ENCODE measurements around the gene PRPH. TPM values are rescaled to one million over a fixed set of nuclear protein-coding genes. Genes with fewer than 3 reads are reported as not detected.

PRPH gene
- polyA plus RNA-seq, 1 donor (not counting 4 experiments of a cell fraction or from before 2014, with no cell fraction given), result 0.05 TPM

DNA sequence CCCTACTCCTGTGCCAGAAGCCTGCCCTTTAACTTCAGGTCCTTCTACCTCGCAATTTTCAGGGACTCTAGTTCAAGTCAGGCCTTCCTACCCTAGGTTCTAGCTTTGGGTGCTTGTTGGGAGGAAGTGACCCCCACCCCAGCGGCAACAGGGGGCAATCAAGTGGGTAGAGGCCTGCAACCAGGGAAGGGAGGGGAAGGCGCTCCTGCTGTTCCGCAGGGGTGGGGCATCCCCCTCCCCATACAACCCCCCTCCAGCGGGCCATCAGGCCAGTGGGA is 204 bp upstream of the PRPH start:
- Histone ChIP-seq H3K27ac (ENCODE audit: control insufficient read depth, insufficient read depth, low read length) (no peak overlapping the region), H3K4me3 (ENCODE audit: control insufficient read depth in 2 of 3, extremely low read depth in 1 of 3, insufficient read depth in 2 of 3, low read depth in 1 of 3, low read length in 3 of 3) (no peak overlapping the region), H3K4me1 (ENCODE audit: control insufficient read depth, extremely low read depth, insufficient read depth, low read length) (peaks cover 13% of the 10 kb centered on the region), H4K20me1 (ENCODE audit: control insufficient read depth, extremely low read depth, insufficient read depth, low read length) (no peaks in the 10 kb centered on the region), H3K9me1 (ENCODE audit: control insufficient read depth, extremely low read depth, insufficient read depth, low read length) (no peaks in the 10 kb centered on the region), H3K4me2 (ENCODE audit: control insufficient read depth, extremely low read depth, insufficient read depth, low read depth, low read length) (no peak overlapping the region), H3K27me3 (ENCODE audit: control insufficient read depth, extremely low read depth, insufficient read depth, low read length) (peaks cover 47% of the 10 kb centered on the region), H3K79me2 (ENCODE audit: control insufficient read depth, insufficient read depth, low read length) (no peaks in the 10 kb centered on the region), H2AFZ (ENCODE audit: control insufficient read depth, low read length) (no peak overlapping the region), H3K36me3 (ENCODE audit: control insufficient read depth in 2 of 2, extremely low read depth in 1 of 2, insufficient read depth in 2 of 2, low read length in 2 of 2) (no peaks in the 10 kb centered on the region), H3K9me3 (ENCODE audit: control insufficient read depth, low read depth, low read length) (no peaks in the 10 kb centered on the region), H3K9ac (ENCODE audit: control insufficient read depth, extremely low read depth, insufficient read depth, low read length) (no peak overlapping the region)
- DNase-seq (ENCODE audit: low read depth, low spot score), result no peak
- dilution Hi-C loops (cut with MboI; ENCODE audit: extremely low pct_ligation_motif_present, low sequenced_read_pairs), result no loop called here
- TF ChIP-seq, protein P1, sequence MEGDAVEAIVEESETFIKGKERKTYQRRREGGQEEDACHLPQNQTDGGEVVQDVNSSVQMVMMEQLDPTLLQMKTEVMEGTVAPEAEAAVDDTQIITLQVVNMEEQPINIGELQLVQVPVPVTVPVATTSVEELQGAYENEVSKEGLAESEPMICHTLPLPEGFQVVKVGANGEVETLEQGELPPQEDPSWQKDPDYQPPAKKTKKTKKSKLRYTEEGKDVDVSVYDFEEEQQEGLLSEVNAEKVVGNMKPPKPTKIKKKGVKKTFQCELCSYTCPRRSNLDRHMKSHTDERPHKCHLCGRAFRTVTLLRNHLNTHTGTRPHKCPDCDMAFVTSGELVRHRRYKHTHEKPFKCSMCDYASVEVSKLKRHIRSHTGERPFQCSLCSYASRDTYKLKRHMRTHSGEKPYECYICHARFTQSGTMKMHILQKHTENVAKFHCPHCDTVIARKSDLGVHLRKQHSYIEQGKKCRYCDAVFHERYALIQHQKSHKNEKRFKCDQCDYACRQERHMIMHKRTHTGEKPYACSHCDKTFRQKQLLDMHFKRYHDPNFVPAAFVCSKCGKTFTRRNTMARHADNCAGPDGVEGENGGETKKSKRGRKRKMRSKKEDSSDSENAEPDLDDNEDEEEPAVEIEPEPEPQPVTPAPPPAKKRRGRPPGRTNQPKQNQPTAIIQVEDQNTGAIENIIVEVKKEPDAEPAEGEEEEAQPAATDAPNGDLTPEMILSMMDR (optimal IDR thresholded peaks at IDR 0.05 in 1 of 3, IDR thresholded peaks at IDR 0.05 in 1 of 3, conservative IDR thresholded peaks at IDR 0.05 in 1 of 3; ENCODE audit: extremely low read depth in 1 of 3, insufficient read depth in 2 of 3, low read length in 3 of 3), result no peak
- no peak for TF ChIP-seq EZH2 (IDR thresholded peaks at IDR 0.05; ENCODE audit: low read length)
- FAIRE-seq, result no peak

DNA sequence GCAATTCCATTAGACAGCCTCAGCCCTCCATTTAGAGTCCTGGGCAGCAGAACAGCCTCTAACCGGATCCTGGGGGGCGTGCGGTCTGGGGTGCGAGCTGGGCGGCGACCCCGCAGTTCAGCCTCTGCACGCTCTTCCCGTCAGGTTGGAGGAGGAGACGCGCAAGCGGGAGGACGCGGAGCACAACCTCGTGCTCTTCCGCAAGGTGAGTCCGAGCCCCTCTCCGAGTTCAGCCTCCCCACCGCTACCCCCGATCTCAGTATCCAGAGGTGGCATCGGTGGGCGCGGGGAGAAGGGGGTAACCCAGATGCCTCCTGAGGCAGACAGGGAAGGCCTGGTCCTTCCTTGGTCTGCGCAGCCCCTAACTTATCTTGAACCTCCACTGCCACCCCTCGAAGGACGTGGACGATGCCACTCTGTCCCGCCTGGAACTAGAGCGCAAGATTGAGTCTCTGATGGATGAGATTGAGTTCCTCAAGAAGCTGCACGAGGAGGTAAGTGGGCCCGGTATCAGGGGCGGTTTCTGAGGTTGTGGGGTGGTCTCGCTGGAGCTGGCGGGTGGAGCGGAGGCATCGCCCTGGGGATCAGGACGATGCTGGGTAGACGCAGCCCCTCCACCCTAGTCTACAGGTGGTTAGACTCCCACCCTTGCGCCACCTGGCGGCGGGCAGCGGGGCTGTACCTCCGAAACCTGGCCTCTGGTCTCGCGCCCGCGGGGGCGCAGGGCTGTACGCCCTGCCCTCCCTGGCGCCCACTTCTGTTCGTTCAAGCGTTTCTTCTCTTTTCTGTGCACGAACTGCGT is 1.3 kb downstream of the PRPH start:
- no peak for FAIRE-seq
- no peaks in the 10 kb centered on the region for H3K36me3 ChIP-seq (ENCODE audit: control insufficient read depth in 2 of 2, extremely low read depth in 1 of 2, insufficient read depth in 2 of 2, low read length in 2 of 2)
- H3K9me1 ChIP-seq (ENCODE audit: control insufficient read depth, extremely low read depth, insufficient read depth, low read length), result no peaks in the 10 kb centered on the region
- peaks cover 13% of the 10 kb centered on the region for H3K4me1 ChIP-seq (ENCODE audit: control insufficient read depth, extremely low read depth, insufficient read depth, low read length)
- dilution Hi-C loops (cut with MboI; ENCODE audit: extremely low pct_ligation_motif_present, low sequenced_read_pairs), result no loop called here
- H2AFZ ChIP-seq (ENCODE audit: control insufficient read depth, low read length), result no peak overlapping the region
- H3K27me3 ChIP-seq (ENCODE audit: control insufficient read depth, extremely low read depth, insufficient read depth, low read length), result peaks cover 47% of the 10 kb centered on the region
- H3K4me2 ChIP-seq (ENCODE audit: control insufficient read depth, extremely low read depth, insufficient read depth, low read depth, low read length), result peak overlapping the region; percentile 73
- no peaks in the 10 kb centered on the region for H3K79me2 ChIP-seq (ENCODE audit: control insufficient read depth, insufficient read depth, low read length)
- no peak for TF ChIP-seq EZH2 (IDR thresholded peaks at IDR 0.05; ENCODE audit: low read length)
- TF ChIP-seq, protein P1 (optimal IDR thresholded peaks at IDR 0.05 in 1 of 3, IDR thresholded peaks at IDR 0.05 in 1 of 3, conservative IDR thresholded peaks at IDR 0.05 in 1 of 3; ENCODE audit: extremely low read depth in 1 of 3, insufficient read depth in 2 of 3, low read length in 3 of 3), result peak; percentile 71 to 94 (median 87)
- H3K27ac ChIP-seq (ENCODE audit: control insufficient read depth, insufficient read depth, low read length), result no peak overlapping the region
- no peaks in the 10 kb centered on the region for H3K9me3 ChIP-seq (ENCODE audit: control insufficient read depth, low read depth, low read length)
- no peak for DNase-seq (ENCODE audit: low read depth, low spot score)
- H4K20me1 ChIP-seq (ENCODE audit: control insufficient read depth, extremely low read depth, insufficient read depth, low read length), result no peaks in the 10 kb centered on the region
- H3K4me3 ChIP-seq (ENCODE audit: control insufficient read depth in 2 of 3, extremely low read depth in 1 of 3, insufficient read depth in 2 of 3, low read depth in 1 of 3, low read length in 3 of 3), result peak overlapping the region in 1 of 3 experiments; percentile 36
- no peak overlapping the region for H3K9ac ChIP-seq (ENCODE audit: control insufficient read depth, extremely low read depth, insufficient read depth, low read length)

Measured in keratinocyte (primary cell).